ENCODE results near the gene OR52J3. TPM values are rescaled to one million over a fixed set of nuclear protein-coding genes. Genes with fewer than 3 reads are reported as not detected.

Gene OR52J3
- total and polyA plus RNA-seq, 2 of the 13 experiments (the other 11 are each of a cell fraction or from before 2014, with no cell fraction given) = not detected

- no peak for TF ChIP-seq FOXC1 (CRISPR knock-in tag; IDR thresholded peaks at IDR 0.05; ENCODE audit: borderline replicate concordance)
- no peak for TF ChIP-seq THAP7 (CRISPR knock-in tag; IDR thresholded peaks at IDR 0.05)
- no peak for TF ChIP-seq ZBTB8A (CRISPR knock-in tag; IDR thresholded peaks at IDR 0.05; ENCODE audit: borderline replicate concordance, low read depth)
- no peak for TF ChIP-seq ZNF362 (CRISPR knock-in tag; IDR thresholded peaks at IDR 0.05; ENCODE audit: borderline replicate concordance)
- no peak for TF ChIP-seq ZNF280B (CRISPR knock-in tag; IDR thresholded peaks at IDR 0.05; ENCODE audit: borderline replicate concordance)
- no peak for TF ChIP-seq SNAPC4 (CRISPR knock-in tag; IDR thresholded peaks at IDR 0.05)
- TF ChIP-seq ELF4 (CRISPR knock-in tag; IDR thresholded peaks at IDR 0.05; ENCODE audit: borderline replicate concordance) = no peak
- TF ChIP-seq PREB (CRISPR knock-in tag; IDR thresholded peaks at IDR 0.05) = no peak
- no peak for TF ChIP-seq MLXIP (CRISPR knock-in tag; IDR thresholded peaks at IDR 0.05; ENCODE audit: borderline replicate concordance)
Measured at GRCh38 chr11:5038341-5038740, 8.0 kb upstream of the OR52J3 start (continued).
